ENCODE results near the gene MMP13. TPM values are rescaled to one million over a fixed set of nuclear protein-coding genes. Genes with fewer than 3 reads are reported as not detected.

Gene MMP13
- total and polyA plus RNA-seq, 9 of the 15 experiments (the other 6 are each of a cell fraction or from before 2014, with no cell fraction given) = not detected

- H3K36me3 ChIP-seq (ENCODE audit: control insufficient read depth, insufficient read depth, low read length) = no peaks in the 10 kb centered on the region
- intact Hi-C loops (cut with micrococcal nuclease) (no loop called here), in situ Hi-C loops (cut with MboI) (no loop called here)
- DNase-seq (ENCODE audit: extremely low read depth in 1 of 4, low spot score in 3 of 4) (no peak), ATAC-seq (no peak), FAIRE-seq (no peak)
- H3K4me2 ChIP-seq (ENCODE audit: insufficient read depth, low read length) = no peak overlapping the region
- CTCF ChIA-PET (ENCODE audit: low intra/inter-chr PET ratio) = no interaction called here
- H3K79me2 ChIP-seq (ENCODE audit: control insufficient read depth, insufficient read depth, low read length) = no peaks in the 10 kb centered on the region
- no peaks in the 10 kb centered on the region for H4K20me1 ChIP-seq (replicated peaks; ENCODE audit: control insufficient read depth, insufficient read depth, low read length)
- no peak overlapping the region for H3K27ac ChIP-seq (ENCODE audit: extremely low read depth, low read depth, low read length)
- no peak overlapping the region for H3K9ac ChIP-seq (ENCODE audit: insufficient read depth in 1 of 2, low read depth in 2 of 2, low read length in 2 of 2)
- POLR2A ChIA-PET = no interaction called here
- no TSS peak for BruUV-seq (replicated peaks)
- WGBS (ENCODE audit: insufficient coverage, low coverage, missing lambda C conversion rate) = 0% methylated on average over 3 of the region's 3 CpGs
- H3K9me1 ChIP-seq (ENCODE audit: control insufficient read depth, insufficient read depth, low read length) = no peaks in the 10 kb centered on the region
- H2AFZ ChIP-seq (ENCODE audit: low read depth, low read length) = no peak overlapping the region
- H3K27me3 ChIP-seq (ENCODE audit: control insufficient read depth in 2 of 2, insufficient read depth in 2 of 2, low read length in 2 of 2) = no peaks in the 10 kb centered on the region
- no peaks in the 10 kb centered on the region for H3K4me1 ChIP-seq (replicated peaks in 1 of 2; ENCODE audit: control insufficient read depth in 2 of 2, insufficient read depth in 2 of 2, low read length in 2 of 2)
- H3K9me3 ChIP-seq (replicated peaks; ENCODE audit: control insufficient read depth, insufficient read depth, low read depth, low read length) = no peaks in the 10 kb centered on the region
- H3K4me3 ChIP-seq = no peak overlapping the region
- TF ChIP-seq PRPF4 (IDR thresholded peaks at IDR 0.05; ENCODE audit: insufficient read depth, low read depth, low read length, poor library complexity, severe bottlenecking) (no peak), SIX5 (IDR thresholded peaks at IDR 0.05; ENCODE audit: borderline replicate concordance in 1 of 2, insufficient read depth in 1 of 2, low read depth in 1 of 2, low read length in 2 of 2) (no peak), STAT6 (CRISPR knock-in tag; IDR thresholded peaks at IDR 0.05) (no peak), THAP7 (CRISPR knock-in tag; IDR thresholded peaks at IDR 0.05) (no peak), ZBTB26 (CRISPR knock-in tag; IDR thresholded peaks at IDR 0.05) (no peak), YBX1 (IDR thresholded peaks at IDR 0.05) (no peak), MBD2 (IDR thresholded peaks at IDR 0.05; ENCODE audit: borderline replicate concordance, low read depth) (no peak)
- TF ChIP-seq, protein P1, sequence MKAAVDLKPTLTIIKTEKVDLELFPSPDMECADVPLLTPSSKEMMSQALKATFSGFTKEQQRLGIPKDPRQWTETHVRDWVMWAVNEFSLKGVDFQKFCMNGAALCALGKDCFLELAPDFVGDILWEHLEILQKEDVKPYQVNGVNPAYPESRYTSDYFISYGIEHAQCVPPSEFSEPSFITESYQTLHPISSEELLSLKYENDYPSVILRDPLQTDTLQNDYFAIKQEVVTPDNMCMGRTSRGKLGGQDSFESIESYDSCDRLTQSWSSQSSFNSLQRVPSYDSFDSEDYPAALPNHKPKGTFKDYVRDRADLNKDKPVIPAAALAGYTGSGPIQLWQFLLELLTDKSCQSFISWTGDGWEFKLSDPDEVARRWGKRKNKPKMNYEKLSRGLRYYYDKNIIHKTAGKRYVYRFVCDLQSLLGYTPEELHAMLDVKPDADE (conservative IDR thresholded peaks at IDR 0.05; ENCODE audit: control insufficient read depth, low read depth, low read length) = no peak
- TF ChIP-seq, protein P2, sequence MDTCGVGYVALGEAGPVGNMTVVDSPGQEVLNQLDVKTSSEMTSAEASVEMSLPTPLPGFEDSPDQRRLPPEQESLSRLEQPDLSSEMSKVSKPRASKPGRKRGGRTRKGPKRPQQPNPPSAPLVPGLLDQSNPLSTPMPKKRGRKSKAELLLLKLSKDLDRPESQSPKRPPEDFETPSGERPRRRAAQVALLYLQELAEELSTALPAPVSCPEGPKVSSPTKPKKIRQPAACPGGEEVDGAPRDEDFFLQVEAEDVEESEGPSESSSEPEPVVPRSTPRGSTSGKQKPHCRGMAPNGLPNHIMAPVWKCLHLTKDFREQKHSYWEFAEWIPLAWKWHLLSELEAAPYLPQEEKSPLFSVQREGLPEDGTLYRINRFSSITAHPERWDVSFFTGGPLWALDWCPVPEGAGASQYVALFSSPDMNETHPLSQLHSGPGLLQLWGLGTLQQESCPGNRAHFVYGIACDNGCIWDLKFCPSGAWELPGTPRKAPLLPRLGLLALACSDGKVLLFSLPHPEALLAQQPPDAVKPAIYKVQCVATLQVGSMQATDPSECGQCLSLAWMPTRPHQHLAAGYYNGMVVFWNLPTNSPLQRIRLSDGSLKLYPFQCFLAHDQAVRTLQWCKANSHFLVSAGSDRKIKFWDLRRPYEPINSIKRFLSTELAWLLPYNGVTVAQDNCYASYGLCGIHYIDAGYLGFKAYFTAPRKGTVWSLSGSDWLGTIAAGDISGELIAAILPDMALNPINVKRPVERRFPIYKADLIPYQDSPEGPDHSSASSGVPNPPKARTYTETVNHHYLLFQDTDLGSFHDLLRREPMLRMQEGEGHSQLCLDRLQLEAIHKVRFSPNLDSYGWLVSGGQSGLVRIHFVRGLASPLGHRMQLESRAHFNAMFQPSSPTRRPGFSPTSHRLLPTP (IDR thresholded peaks at IDR 0.05; ENCODE audit: borderline replicate concordance, extremely low read depth, insufficient read length) = no peak
- TF ChIP-seq, protein P3, sequence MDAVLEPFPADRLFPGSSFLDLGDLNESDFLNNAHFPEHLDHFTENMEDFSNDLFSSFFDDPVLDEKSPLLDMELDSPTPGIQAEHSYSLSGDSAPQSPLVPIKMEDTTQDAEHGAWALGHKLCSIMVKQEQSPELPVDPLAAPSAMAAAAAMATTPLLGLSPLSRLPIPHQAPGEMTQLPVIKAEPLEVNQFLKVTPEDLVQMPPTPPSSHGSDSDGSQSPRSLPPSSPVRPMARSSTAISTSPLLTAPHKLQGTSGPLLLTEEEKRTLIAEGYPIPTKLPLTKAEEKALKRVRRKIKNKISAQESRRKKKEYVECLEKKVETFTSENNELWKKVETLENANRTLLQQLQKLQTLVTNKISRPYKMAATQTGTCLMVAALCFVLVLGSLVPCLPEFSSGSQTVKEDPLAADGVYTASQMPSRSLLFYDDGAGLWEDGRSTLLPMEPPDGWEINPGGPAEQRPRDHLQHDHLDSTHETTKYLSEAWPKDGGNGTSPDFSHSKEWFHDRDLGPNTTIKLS (IDR thresholded peaks at IDR 0.05; ENCODE audit: borderline replicate concordance, low read depth) = no peak
Measured at GRCh38 chr11:102921587-102922220, 33.8 kb downstream of the MMP13 start.

Measured in K562 (cell line).